Hematopoietic multipotent progenitor cell treated with erythropoietin and hydrocortisone succinate and interleukin-3 and kit ligand, for 6 days (in vitro differentiated cells): ENCODE data around the gene TSC22D4.
"Not testable (repeated sequence)": the region's sequence is repeated elsewhere in the genome, so short reads cannot be mapped to it uniquely, and the experiment has no call there.

Experiments
- DNase-seq: peaks from one replicate; pipeline ENCODE4 v3.0.0-alpha.2; 2015

TSC22D4 gene

DNA sequence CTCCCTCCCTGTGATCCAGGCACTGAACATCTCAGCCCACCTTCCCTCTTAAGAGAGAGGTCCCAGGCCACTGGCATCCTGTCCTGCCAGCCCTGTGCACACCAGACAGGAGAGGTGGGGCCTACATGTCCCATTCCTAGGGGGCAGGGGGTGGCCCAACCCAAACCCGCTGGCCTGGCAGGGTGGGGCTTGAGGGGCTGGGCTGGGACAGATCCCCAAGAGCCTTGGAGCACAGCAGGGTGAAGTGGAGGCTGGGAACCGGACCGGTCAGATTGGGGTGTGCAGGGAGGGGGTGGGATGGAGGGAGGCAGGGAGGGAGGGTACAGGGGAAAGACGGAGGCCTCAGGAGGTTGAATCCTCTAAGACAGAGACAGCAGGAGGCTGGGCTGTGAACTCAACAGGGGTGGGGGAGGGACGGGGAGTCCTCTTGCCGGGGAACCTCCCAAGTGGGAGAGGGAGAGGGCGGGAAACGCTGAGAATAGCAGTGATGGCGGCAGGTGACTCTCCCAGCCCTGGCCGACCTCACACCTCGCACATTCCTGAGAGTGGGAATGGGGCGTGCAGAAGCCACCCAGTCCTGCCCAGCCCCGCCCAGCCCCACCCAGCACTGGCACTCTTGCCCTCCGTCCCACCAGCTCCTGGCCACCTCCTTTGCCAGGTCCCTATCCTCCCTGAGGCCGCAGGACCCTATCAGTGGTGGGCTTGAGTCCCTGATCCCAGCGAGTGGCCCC is 6.7 kb downstream of the TSC22D4 start:
- DNase-seq, result no peak

DNA sequence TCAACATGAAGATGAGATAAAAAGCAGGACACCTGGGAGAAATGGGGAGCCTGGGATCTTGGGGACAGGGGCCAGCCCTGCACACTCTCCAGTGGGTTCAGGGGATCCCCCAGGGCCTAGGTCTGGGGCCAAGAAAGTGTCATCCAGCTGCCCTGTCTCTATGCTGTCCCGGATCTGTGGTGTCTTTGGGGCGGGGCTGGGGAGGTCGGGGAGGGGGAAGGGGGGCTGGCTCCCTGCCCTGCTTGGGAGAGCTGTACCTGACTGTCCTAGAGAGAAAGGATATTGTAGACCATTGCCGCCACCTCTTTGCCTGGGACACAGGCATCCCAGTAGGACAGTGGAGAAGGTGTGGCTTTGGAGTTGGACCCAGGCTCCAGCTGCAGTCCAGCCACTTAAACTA is 8.0 kb downstream of the TSC22D4 start:
- no peak for DNase-seq

DNA sequence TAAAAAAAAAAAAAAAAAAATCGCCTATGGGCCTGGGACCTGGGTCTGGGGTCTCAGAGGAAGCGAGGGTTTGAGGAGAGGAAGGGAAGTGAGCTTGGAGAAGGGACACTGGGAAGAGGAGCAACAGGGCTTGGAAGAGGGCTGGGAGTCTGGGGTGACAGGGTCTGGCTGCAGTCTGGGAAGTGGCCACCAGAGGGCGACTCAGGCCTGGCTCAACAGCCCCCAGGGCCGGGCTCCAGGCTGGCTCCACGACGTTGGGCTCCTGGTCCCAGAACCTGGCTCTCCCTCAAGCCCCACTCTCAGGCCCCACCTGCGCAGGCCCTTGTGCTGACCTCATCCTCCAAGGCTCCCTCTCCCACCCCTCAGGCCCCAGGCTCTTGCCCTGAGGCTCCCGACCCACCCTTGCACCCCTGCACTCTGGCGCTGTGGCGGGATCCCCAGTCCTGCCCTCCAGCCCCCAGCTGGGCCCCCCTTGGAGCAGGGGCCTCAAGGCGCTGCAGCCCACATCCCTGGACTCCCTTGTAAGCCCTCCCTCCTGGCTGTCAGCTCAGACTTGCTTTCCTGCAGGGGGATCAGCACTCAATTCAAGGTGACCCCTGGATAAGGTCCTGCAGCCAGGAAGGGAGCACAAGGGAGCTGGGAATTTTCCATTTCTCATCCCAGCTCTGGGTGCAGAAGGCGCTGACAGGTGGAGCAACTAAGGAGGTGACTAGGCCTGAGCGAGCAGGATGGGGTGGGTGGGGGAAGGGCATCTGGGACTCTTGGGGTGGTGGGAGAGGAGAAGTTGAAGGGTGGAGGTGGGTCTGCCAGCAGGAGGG is 9.6 kb downstream of the TSC22D4 start:
- peak; percentile 88 for DNase-seq

- DNase-seq, result no peak
Observed at GRCh38 chr7:100467638-100468373, 11.2 kb downstream of the TSC22D4 start.

GRCh38 chr7:100466653-100467605 is 12.1 kb downstream of the TSC22D4 start:
- no peak for DNase-seq

DNA sequence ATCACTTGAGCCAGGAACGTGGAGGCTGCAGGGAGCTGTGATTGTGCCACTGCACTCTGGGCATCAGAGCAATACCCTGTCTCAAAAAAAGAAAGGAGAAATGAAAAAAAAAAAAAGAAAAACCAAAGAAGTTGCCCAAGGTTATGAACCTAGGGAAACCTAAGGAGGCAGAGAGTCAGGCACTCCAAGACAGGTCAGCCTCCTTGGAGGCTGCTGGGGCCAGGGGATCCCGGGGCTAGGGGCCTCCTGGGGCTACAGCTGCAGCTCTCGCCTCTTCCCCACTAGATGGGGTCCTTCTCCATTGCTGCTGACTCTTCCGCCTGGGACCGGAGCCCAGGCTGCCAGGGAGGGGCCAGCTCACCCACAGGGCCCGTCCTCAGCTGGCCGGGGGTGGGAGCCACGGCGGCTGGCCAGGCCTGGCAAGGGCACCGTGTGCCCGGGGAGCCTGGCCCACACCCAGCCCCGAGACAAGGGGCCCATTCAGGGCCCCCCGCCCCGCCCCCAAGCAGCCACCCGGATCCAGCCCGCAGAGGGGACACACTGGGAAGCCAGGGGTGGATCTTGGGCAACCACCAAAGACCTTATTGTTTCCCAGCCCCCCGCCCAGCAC is 13.2 kb downstream of the TSC22D4 start:
- peak; percentile 84 for DNase-seq

DNA sequence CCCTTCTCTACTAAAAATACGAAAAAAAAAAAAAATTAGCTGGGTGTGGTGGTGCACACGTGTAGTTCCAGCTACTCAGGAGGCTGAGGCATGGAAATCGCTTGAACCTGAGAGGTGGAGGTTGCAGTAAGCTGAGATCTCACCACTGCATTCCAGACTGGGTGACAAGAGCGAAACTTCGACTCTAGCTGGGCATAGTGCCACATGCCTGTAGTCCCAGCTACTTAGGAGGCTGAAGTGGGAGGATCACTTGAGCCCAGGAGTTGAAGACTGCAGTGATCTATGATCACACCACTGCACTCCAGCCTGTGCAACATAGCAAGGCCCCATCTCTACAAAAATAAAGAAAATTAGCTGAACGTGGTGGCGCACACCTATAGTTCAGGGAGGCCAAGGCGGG is 13.7 kb downstream of the TSC22D4 start:
- DNase-seq, result no peak

DNA sequence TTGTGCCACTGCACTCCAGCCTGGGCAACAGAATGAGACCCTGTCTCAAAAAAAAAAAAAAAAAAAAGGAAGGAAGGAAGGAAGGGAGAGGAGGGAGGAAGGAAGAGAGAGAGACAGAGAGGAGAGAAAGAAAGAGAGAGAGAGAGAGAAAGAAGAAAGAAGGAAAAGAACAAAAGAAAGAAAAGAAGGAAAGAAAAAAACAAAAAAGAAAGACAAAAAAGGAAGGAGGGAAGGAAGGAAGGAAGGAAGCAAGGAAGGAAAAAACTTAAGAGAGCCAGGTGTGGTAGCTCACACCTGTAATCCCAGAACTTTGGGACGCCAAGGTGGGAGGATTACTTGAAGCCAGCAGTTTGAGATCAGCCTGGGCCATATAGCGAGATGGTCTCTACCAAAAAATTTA is 14.2 kb downstream of the TSC22D4 start:
- DNase-seq, result no peak

DNA sequence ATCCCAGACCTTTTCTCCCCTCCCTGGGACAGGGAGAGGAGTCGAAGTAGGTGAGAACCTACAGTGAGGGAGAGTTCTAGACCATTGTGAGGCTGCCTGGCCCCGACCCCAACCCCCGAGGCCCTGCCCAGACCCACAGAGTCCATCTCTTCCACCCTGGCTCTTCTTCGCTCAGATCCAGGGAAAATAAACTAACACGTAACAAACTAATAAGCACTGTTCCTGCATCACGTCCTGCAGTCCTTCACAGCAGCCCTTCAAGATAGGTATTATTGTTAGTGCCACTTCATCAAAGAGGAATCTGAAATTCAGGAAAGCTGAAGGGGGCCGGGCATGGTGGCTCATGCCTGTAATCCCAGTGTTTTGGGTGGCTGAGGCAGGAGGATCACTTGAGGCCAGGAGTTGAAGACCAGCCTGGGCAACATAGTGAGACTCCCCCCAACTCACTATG is 14.8 kb downstream of the TSC22D4 start, which contains the start of gene SPACDR:
Gene SPACDR (minus strand): TSS at position 51 of the 451 bp plus-strand sequence. CDS start 235 bp downstream, outside the sequence.
- no peak for DNase-seq

- no peak for DNase-seq
Observed at GRCh38 chr7:100457033-100457432, 22.0 kb downstream of the TSC22D4 start.

- no peak for DNase-seq
Observed at GRCh38 chr7:100456562-100456961, 22.5 kb downstream of the TSC22D4 start.

- DNase-seq, result no peak
Observed at GRCh38 chr7:100455206-100455605, 23.8 kb downstream of the TSC22D4 start.

GRCh38 chr7:100453854-100454253 is 25.2 kb downstream of the TSC22D4 start:
- DNase-seq, result not testable (repeated sequence)

DNA sequence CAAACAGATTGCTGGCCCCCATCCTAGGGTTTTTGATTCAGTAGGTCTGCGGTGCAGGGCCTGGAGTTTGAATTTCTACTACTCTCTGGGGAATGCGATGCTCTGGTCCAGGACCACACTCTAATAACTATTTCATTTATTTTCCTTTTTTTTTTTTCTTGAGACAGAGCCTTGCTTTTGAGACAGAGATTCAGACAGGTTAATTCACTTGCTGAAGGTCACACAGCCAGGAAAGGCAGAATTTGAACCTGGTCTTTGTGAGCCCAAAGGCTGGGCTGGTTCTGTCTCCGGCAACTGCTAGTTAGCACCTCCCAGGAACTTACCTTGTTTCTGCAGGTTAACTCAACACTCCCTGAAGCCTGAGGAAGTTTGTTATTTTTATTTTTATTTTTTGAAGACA is 26.5 kb downstream of the TSC22D4 start:
- DNase-seq, result no peak

DNA sequence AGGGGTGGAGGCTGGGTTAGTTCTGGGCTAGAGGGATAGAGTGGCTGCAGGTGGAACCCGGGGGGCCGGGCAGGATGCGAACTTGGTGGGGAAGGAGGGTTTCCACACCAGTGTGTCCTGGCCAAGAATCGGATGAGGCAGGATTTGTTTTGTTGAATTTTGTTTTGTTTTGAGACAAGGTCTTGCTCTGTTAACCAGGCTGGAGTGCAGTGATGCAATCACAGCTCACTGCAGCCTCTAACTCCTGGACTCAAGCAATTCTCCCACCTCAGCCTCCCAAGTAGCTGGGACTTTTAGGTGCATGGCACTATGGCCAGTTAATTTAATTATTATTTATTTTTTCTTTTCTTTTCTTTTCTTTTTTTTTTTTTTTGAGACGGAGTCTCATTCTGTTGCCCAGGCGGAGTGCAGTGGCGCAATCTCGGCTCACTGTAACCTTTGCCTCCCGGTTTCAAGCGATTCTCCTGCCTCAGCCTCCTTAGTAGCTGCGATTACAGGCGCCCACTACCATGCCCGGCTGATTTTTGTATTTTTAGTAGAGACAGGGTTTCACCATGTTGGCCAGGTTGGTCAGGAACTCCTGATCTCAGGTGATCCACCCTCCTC is 29.7 kb downstream of the TSC22D4 start:
- no peak for DNase-seq

DNA sequence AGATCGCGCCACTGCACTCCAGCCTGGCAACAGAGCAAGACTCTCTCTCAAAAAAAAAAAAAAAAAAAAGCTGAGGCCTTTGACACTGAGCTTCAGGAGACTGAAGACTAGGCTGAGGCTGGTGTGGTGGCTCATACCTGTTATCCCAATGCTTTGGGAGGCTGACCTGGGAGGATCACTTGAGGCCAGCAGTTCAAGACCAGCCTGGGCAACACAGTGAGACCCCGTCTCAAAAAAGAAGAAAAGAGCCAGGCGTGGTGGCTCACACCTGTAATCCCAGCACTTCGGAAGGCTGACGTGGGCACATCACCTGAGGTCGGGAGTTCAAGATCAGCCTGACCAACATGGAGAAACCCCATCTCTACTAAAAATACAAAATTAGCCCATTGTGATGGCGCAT is 31.7 kb downstream of the TSC22D4 start:
- not testable (repeated sequence) for DNase-seq

DNA sequence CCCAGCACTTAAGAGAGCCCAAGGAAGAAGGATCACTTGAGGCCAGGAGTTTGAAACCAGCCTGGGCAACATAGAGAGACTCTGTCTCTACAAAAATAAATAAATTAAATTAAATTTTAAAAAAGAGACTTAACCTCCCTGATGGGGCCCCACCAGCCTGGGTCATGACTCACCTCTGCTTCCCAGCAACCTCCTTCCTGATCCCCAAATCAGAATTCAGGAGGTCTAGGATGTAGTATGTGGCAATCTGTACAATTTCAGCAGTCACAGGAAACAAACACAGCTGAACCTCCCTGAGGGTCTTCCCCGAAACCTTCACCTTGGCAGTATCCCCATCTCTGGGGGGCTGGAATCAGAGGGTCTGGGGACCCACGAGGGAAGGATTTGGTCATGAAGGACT is 33.0 kb downstream of the TSC22D4 start:
- no peak for DNase-seq

DNA sequence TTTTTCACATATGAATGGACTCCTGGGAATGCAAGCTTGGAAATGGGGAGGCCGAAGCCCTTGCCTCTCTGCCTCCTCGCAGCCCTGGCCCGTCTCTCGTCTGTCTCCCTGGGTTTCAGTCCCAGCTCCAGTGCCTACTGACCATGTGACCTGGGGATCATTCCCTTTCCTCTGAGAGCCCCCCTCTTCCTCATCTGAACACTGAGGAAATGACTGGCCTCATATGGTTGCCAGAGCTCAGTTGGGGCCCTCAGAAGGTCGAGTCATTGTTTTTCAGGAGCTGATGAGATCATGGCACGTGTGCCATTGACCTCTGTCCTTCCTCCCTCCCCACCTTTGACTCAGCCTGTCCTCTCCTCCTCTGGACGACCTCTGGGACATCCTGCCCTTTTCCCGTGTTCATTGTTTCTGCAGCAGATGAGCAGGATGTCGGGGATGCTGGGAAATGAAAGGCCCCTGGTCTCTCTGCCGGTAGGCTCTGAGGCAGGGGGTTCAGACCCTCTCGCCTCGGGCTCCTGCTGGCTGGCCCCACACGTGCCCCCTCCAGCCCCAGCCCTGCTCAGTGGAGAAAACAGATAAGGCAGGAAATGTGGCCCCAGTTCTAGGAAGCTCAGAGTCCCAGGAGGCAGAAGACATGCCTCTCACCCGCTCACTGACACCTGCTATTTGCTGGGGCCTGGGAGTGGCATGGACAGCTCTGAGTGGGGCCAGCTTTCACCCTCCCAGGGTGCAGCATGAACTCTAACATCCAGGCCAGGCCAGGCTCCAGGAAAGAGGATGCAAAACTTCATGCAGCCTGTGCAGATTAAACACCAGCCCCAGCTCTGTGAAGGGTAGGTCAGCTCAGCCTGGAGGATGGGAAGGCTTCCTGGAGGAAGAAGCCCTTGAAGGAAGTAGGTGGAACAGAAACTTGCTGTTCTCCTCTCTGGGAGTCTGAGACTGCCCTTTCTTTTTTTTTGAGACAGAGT is 34.4 kb downstream of the TSC22D4 start:
- peak; percentile 75 for DNase-seq

DNA sequence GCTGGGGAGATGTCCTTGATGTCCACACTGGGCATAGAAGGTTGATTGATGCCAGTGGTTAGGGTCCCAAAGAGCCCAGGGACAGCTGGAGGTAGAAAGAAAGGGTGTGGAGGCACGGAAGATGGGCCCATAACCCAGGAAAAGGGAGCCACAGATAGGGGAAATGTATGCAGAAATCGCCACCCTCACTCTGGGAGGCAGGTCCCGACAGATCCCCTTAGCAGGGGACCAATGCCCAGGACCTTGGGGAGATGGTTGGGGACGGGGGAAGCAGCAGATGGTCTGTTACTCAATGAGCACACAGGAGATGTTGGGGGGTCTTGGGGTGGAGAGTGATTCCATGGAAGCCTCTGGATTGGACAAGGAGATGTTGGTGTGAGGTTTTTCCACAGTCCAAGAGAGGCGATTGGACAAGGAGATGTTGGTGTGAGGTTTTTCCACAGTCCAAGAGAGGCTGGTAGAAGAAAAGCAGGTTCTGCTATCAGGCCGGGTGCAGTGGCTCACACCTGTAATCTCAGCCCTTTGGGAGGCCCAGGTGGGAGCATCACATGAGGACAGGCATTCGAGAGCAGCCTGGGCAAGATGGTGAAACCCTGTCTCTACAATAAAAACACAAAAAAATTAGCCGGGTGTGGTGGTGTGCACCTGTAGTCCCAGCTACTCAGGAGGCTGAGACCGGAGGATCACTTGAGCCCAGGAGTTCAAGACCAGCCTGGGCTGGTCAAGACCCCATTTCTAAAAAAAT is 35.7 kb downstream of the TSC22D4 start:
- DNase-seq, result no peak
